ENCODE measurements around the gene INAFM2. TPM values are rescaled to one million over a fixed set of nuclear protein-coding genes. Genes with fewer than 3 reads are reported as not detected.
A peak's percentile ranks its signal among the peaks of the same experiment; 100 is the strongest.

INAFM2 gene
- total RNA-seq, 1 donor from 2014 or later, result 18.2 TPM

DNA sequence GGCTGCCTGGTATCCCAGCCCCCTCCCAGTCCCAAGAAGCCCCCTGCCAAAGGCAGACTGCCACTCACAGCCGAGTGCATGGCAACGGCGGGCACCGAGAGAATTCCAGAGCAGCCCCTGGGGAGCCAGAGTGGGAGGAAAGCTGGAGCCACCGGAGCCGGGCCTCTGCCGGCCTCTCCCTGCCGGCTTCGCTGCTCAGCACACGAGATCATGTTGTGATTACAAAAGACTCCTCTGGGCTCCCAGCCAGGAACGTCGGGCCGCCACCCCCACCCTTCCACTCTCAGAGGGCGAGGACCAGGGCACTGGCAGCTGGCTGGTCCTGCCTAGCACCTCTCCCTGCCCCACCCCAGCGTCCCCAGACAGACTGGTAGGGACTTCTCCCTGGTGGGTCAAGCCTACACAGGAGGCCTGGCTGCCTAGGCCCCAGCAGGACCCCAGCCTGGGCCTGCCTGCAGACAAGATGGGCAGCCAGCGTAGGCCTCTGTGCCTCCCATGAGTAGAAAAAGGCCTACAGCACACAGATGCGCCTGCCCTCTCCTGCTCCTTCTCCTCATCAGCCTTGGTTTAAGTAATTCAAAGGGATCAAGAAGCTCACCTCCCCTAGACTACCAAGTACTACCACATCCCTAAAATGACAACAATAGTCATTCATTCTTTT lies 17.4 kb downstream of the INAFM2 start, which contains the start of gene CCDC9B:
CCDC9B (minus strand) TSS at position 200 of the 661 bp plus-strand sequence; CDS start at position 80, 120 bp downstream.
- H3K79me2 ChIP-seq (ENCODE audit: low read depth), result no peaks in the 10 kb centered on the region
- peak within 1 kb of the TSS; percentile 16 for H3K4me2 ChIP-seq
- H2AFZ ChIP-seq (replicated peaks), result peak within 1 kb of the TSS; percentile 81
- H3K4me1 Mint-ChIP-seq, result peaks cover 15% of the 10 kb centered on the region
- no peaks in the 10 kb centered on the region for H3K9me3 Mint-ChIP-seq
- no peaks in the 10 kb centered on the region for H3F3A ChIP-seq (ENCODE audit: low read depth)
- H4K20me1 ChIP-seq (ENCODE audit: low read depth), result no peaks in the 10 kb centered on the region
- H3K27me3 ChIP-seq, result peaks cover 5% of the 10 kb centered on the region
- no peaks in the 10 kb centered on the region for H3K9me3 ChIP-seq (ENCODE audit: low read depth)
- H3K4me3 Mint-ChIP-seq, result no peak within 1 kb of the TSS
- no peak within 1 kb of the TSS for H3K27ac ChIP-seq
- no peak within 1 kb of the TSS for H3K9ac ChIP-seq
- DNase-seq (ENCODE audit: low spot score), result peak; percentile 55
- no peaks in the 10 kb centered on the region for H3K36me3 ChIP-seq
- peaks cover 13% of the 10 kb centered on the region for H3K27me3 Mint-ChIP-seq (ENCODE audit: insufficient read depth, low read depth)
- TF ChIP-seq EZH2 (IDR thresholded peaks at IDR 0.05) (no peak), CTCF (IDR thresholded peaks at IDR 0.05) (no peak), EZH2phosphoT487 (IDR thresholded peaks at IDR 0.05) (no peak)
- peak within 1 kb of the TSS; percentile 89 for H3K27ac Mint-ChIP-seq
- H3K36me3 Mint-ChIP-seq, result no peaks in the 10 kb centered on the region
- peaks cover 11% of the 10 kb centered on the region for H3K4me1 ChIP-seq
- H3K4me3 ChIP-seq, result no peak within 1 kb of the TSS

DNA sequence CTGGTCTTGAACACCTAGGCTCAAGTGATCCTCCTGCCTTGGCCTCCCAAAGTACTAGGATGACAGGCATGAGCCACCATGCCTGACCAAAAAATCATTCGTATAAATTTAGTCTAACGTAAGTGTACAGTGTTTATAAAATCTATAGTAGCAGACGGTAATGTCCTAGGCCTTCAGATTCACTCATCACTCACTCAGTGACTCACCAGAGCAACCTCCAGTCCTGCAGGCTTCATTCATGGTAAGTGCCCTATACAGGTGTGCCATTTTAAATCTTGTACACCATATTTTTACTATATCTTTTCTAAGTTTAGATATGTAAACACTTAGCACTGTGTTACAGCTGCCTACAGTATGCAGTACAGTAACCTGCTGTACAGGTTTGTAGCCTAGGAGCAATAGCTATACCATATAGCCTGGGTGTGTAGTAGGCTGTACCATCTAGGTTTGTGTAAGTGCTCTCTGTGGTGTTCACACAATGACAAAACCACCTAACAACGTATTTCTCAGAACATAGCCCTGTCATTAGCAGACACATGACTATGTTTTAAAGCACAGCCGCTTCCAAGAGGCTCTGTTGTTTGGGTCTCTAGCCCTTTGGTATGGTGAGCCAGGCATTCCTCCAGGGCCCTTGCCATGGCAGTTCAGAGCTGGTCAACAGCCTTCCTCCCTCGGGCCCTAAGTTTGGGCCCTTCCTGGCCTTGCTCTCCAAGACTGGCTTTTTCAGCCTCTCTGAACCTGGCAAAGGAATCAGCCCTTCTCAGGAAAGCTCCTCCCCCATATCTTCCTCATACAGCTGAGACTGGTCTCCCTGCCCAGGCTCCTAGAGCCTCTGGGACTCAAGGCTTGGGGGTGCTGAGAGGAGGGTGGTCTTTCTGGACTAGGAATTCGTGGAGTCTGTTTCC lies 19.2 kb downstream of the INAFM2 start:
- Histone ChIP-seq H3K27ac (no peak overlapping the region), H3K9ac (no peak overlapping the region), H3K36me3 (no peaks in the 10 kb centered on the region), H3K4me1 (peaks cover 11% of the 10 kb centered on the region), H3F3A (ENCODE audit: low read depth) (no peaks in the 10 kb centered on the region), H2AFZ (replicated peaks) (no peak overlapping the region), H3K4me3 (no peak overlapping the region), H3K9me3 (ENCODE audit: low read depth) (no peaks in the 10 kb centered on the region), H3K79me2 (ENCODE audit: low read depth) (no peaks in the 10 kb centered on the region), H4K20me1 (ENCODE audit: low read depth) (no peaks in the 10 kb centered on the region), H3K27me3 (no peaks in the 10 kb centered on the region), H3K4me2 (no peak overlapping the region)
- Mint-ChIP-seq H3K4me3 (no peak overlapping the region), H3K9me3 (no peaks in the 10 kb centered on the region), H3K27me3 (ENCODE audit: insufficient read depth, low read depth) (peaks cover 11% of the 10 kb centered on the region), H3K27ac (no peak overlapping the region), H3K4me1 (peaks cover 19% of the 10 kb centered on the region), H3K36me3 (no peaks in the 10 kb centered on the region)
- no peak for TF ChIP-seq EZH2 (IDR thresholded peaks at IDR 0.05)
- TF ChIP-seq CTCF (IDR thresholded peaks at IDR 0.05), result no peak
- TF ChIP-seq EZH2phosphoT487 (IDR thresholded peaks at IDR 0.05), result no peak
- DNase-seq (ENCODE audit: low spot score), result no peak

- Histone ChIP-seq H3K4me3 (no peak overlapping the region), H3K4me1 (peaks cover 11% of the 10 kb centered on the region), H3K9me3 (ENCODE audit: low read depth) (no peaks in the 10 kb centered on the region), H4K20me1 (ENCODE audit: low read depth) (no peaks in the 10 kb centered on the region), H3K4me2 (no peak overlapping the region), H3K79me2 (ENCODE audit: low read depth) (no peaks in the 10 kb centered on the region), H2AFZ (replicated peaks) (no peak overlapping the region), H3F3A (ENCODE audit: low read depth) (no peaks in the 10 kb centered on the region), H3K27me3 (no peaks in the 10 kb centered on the region), H3K9ac (no peak overlapping the region), H3K27ac (no peak overlapping the region), H3K36me3 (no peaks in the 10 kb centered on the region)
- DNase-seq (ENCODE audit: low spot score), result no peak
- Mint-ChIP-seq H3K9me3 (no peaks in the 10 kb centered on the region), H3K4me1 (peaks cover 13% of the 10 kb centered on the region), H3K27ac (no peak overlapping the region), H3K4me3 (no peak overlapping the region), H3K36me3 (no peaks in the 10 kb centered on the region), H3K27me3 (ENCODE audit: insufficient read depth, low read depth) (peaks cover 13% of the 10 kb centered on the region)
- TF ChIP-seq EZH2 (IDR thresholded peaks at IDR 0.05) (no peak), EZH2phosphoT487 (IDR thresholded peaks at IDR 0.05) (no peak), CTCF (IDR thresholded peaks at IDR 0.05) (no peak)
Observed at GRCh38 chr15:40343512-40343911, 20.0 kb downstream of the INAFM2 start.
